NT2/D1 (cell line): ENCODE measurements around the gene ACSF3.

Experiments
- DNase-seq: peaks from one replicate; pipeline ENCODE4 v3.0.0-alpha.2; 2011; ENCODE audit warnings: low read depth, low spot score
- H3K27me3 ChIP-seq: 2 replicates; pipeline ENCODE4 v1.6.0; 2011; ENCODE audit warnings: mild to moderate bottlenecking; ENCODE audit not compliant: insufficient read length, insufficient read depth
- H3K36me3 ChIP-seq: 2 replicates; pipeline ENCODE4 v1.6.1; 2011; ENCODE audit warnings: mild to moderate bottlenecking, low read length, mixed read lengths; ENCODE audit not compliant: insufficient read depth, insufficient read length
- H3K4me1 ChIP-seq: 2 replicates; pipeline ENCODE4 v1.5.1; 2011; ENCODE audit not compliant: insufficient read depth, insufficient read length
- H3K4me3 ChIP-seq: 2 replicates; pipeline ENCODE4 v1.5.1; 2011; ENCODE audit warnings: low read depth; ENCODE audit not compliant: insufficient read length
- H3K9ac ChIP-seq: 2 replicates; pipeline ENCODE4 v1.6.0; 2011; ENCODE audit warnings: low read depth; ENCODE audit not compliant: insufficient read length
- H3K9me3 ChIP-seq: 2 replicates; pipeline ENCODE4 v1.5.1; 2011; ENCODE audit warnings: mild to moderate bottlenecking, low read length; ENCODE audit not compliant: insufficient read depth
- SUZ12 ChIP-seq: IDR thresholded peaks from 2 replicates; pipeline ENCODE4 v1.6.1; 2011; ENCODE audit not compliant: insufficient read length, insufficient read depth; ENCODE audit errors: extremely low read depth
- YY1 ChIP-seq: IDR thresholded peaks from 2 replicates; pipeline ENCODE4 v1.6.1; 2011; ENCODE audit not compliant: insufficient read length, insufficient read depth
- ZNF274 ChIP-seq: IDR thresholded peaks from 2 replicates; pipeline ENCODE4 v1.6.1; 2011; ENCODE audit warnings: mild to moderate bottlenecking, low read depth, low read length

Gene ACSF3

GRCh38 chr16:89052191-89052889 lies 41.3 kb upstream of the ACSF3 start:
- H3K4me1 ChIP-seq = peaks cover 15% of the 10 kb centered on the region
- H3K9me3 ChIP-seq = no peaks in the 10 kb centered on the region
- no peak for DNase-seq
- no peaks in the 10 kb centered on the region for H3K36me3 ChIP-seq
- H3K27me3 ChIP-seq = peaks cover 2% of the 10 kb centered on the region
- H3K4me3 ChIP-seq = no peak overlapping the region
- TF ChIP-seq SUZ12 (no peak), YY1 (no peak), ZNF274 (no peak)
- no peak overlapping the region for H3K9ac ChIP-seq

- peaks cover 2% of the 10 kb centered on the region for H3K27me3 ChIP-seq
Observed at GRCh38 chr16:89052890-89053724, 40.5 kb upstream of the ACSF3 start.

GRCh38 chr16:89053725-89054029 lies 40.0 kb upstream of the ACSF3 start:
- H3K27me3 ChIP-seq = peaks cover 2% of the 10 kb centered on the region
- H3K9me3 ChIP-seq = no peaks in the 10 kb centered on the region
- TF ChIP-seq SUZ12 (no peak), ZNF274 (no peak), YY1 (no peak)
- DNase-seq = no peak
- no peaks in the 10 kb centered on the region for H3K36me3 ChIP-seq
- peaks cover 23% of the 10 kb centered on the region for H3K4me1 ChIP-seq
- peak overlapping the region; percentile 21 for H3K9ac ChIP-seq
- H3K4me3 ChIP-seq = no peak overlapping the region

More at GRCh38 chr16:89052890-89053724, 40.5 kb upstream of the ACSF3 start:
- Histone ChIP-seq H3K9ac (no peak overlapping the region), H3K36me3 (no peaks in the 10 kb centered on the region), H3K4me3 (no peak overlapping the region), H3K9me3 (no peaks in the 10 kb centered on the region), H3K4me1 (peaks cover 22% of the 10 kb centered on the region)
- DNase-seq = no peak
- TF ChIP-seq YY1 (no peak), ZNF274 (no peak), SUZ12 (no peak)

GRCh38 chr16:89054261-89054661 lies 39.4 kb upstream of the ACSF3 start:
- H3K9me3 ChIP-seq = no peaks in the 10 kb centered on the region
- peaks cover 2% of the 10 kb centered on the region for H3K27me3 ChIP-seq
- peaks cover 23% of the 10 kb centered on the region for H3K4me1 ChIP-seq
- no peak overlapping the region for H3K9ac ChIP-seq
- H3K36me3 ChIP-seq = no peaks in the 10 kb centered on the region
- DNase-seq = no peak
- TF ChIP-seq SUZ12 (no peak), ZNF274 (no peak), YY1 (no peak)
- no peak overlapping the region for H3K4me3 ChIP-seq

GRCh38 chr16:89054714-89055113 lies 38.9 kb upstream of the ACSF3 start:
- Histone ChIP-seq H3K4me1 (peaks cover 20% of the 10 kb centered on the region), H3K27me3 (peaks cover 2% of the 10 kb centered on the region), H3K9me3 (no peaks in the 10 kb centered on the region), H3K9ac (no peak overlapping the region), H3K36me3 (no peaks in the 10 kb centered on the region), H3K4me3 (no peak overlapping the region)
- DNase-seq = no peak
- no peak for TF ChIP-seq ZNF274
- no peak for TF ChIP-seq YY1
- TF ChIP-seq SUZ12 = no peak

GRCh38 chr16:89055313-89055712 lies 38.3 kb upstream of the ACSF3 start:
- Histone ChIP-seq H3K4me3 (no peak overlapping the region), H3K9me3 (no peaks in the 10 kb centered on the region), H3K36me3 (no peaks in the 10 kb centered on the region), H3K4me1 (peaks cover 20% of the 10 kb centered on the region), H3K9ac (no peak overlapping the region), H3K27me3 (peaks cover 4% of the 10 kb centered on the region)
- TF ChIP-seq ZNF274 (no peak), YY1 (no peak), SUZ12 (no peak)
- DNase-seq = no peak

- H3K9me3 ChIP-seq = no peaks in the 10 kb centered on the region
- TF ChIP-seq SUZ12 (no peak), ZNF274 (no peak), YY1 (no peak)
- peaks cover 18% of the 10 kb centered on the region for H3K4me1 ChIP-seq
- no peak overlapping the region for H3K9ac ChIP-seq
- peaks cover 6% of the 10 kb centered on the region for H3K27me3 ChIP-seq
- no peak overlapping the region for H3K4me3 ChIP-seq
- DNase-seq = no peak
- no peaks in the 10 kb centered on the region for H3K36me3 ChIP-seq
Observed at GRCh38 chr16:89055894-89056555, 37.6 kb upstream of the ACSF3 start.
